Measurements from ENCODE around the gene FAM13B. TPM values are rescaled to one million over a fixed set of nuclear protein-coding genes. Genes with fewer than 3 reads are reported as not detected.

FAM13B gene
- polyA plus RNA-seq, 2 of the 4 experiments (the other 2 are of a cell fraction) = 14.9 to 15.1 TPM

DNA sequence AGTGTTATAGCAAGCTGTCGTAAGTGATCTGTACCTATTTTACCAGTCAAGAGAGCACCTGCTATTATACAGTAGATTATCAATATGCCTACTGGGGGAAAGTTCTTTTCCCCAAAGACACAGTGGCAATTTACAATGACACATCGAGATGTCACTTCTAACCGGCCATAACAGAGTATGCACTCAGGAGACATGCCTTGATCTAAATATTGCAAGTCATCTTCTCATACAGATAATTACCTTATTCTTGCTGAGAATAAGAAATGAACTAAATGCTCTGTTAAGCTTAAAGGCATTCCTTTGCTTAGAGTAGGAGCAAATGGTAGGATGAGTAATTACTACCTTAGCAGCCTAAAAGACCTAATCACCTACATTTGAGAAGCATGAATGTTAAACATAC, 72.1 kb downstream of the FAM13B start:
- ChIA-PET POLR2A (no interaction called here), CTCF (interaction anchor here (0.9 to 1.2 kb wide), 3 partner anchors 75 to 182 kb away, joined by 3 to 4 read pairs (median 3); no protein-coding TSS in a partner anchor)
- no peak overlapping the region for H3K4me2 ChIP-seq
- no peaks in the 10 kb centered on the region for H3K4me1 ChIP-seq
- H3K9me3 ChIP-seq = no peaks in the 10 kb centered on the region
- no peak for DNase-seq (ENCODE audit: low read depth in 1 of 2, low spot score in 1 of 2)
- 86% methylated on average over 3 of the region's 3 CpGs for WGBS (ENCODE audit: missing lambda C conversion rate)
- no peak overlapping the region for H3K27ac ChIP-seq
- FAIRE-seq = no peak
- no peak for ATAC-seq
- H3K4me3 ChIP-seq = no peak overlapping the region
- TF ChIP-seq NFE2L2 (conservative IDR thresholded peaks at IDR 0.05; ENCODE audit: low read length) (peak; percentile 88), MAFK (IDR thresholded peaks at IDR 0.05; ENCODE audit: partially characterized antibody) (peak; percentile 37)
- TF ChIP-seq, protein P1, sequence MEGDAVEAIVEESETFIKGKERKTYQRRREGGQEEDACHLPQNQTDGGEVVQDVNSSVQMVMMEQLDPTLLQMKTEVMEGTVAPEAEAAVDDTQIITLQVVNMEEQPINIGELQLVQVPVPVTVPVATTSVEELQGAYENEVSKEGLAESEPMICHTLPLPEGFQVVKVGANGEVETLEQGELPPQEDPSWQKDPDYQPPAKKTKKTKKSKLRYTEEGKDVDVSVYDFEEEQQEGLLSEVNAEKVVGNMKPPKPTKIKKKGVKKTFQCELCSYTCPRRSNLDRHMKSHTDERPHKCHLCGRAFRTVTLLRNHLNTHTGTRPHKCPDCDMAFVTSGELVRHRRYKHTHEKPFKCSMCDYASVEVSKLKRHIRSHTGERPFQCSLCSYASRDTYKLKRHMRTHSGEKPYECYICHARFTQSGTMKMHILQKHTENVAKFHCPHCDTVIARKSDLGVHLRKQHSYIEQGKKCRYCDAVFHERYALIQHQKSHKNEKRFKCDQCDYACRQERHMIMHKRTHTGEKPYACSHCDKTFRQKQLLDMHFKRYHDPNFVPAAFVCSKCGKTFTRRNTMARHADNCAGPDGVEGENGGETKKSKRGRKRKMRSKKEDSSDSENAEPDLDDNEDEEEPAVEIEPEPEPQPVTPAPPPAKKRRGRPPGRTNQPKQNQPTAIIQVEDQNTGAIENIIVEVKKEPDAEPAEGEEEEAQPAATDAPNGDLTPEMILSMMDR (IDR thresholded peaks at IDR 0.05) = no peak

DNA sequence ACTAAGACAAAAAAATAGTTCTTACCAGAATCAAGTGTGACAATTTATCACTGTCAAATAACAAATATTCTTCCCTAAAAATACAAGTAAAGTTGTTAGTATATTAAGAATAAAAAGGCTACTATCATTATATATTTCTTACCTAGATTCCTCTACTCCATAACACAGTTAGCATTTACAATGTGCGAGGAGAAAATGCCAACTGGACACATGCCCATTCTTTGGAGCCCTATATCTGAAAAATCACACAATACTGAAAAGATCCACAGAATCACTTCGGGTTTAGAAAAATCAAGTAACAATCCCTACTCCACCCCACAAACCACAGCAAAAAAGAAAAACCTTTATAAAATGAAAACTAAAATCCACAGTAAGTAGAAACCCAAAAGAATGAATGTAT, 72.7 kb downstream of the FAM13B start:
- 81% methylated on average over 2 of the region's 2 CpGs for WGBS (ENCODE audit: missing lambda C conversion rate)
- no peak overlapping the region for H3K27ac ChIP-seq
- CTCF ChIA-PET = interaction anchor here (1.2 kb wide), 1 partner anchor 75 kb away, joined by 3 read pairs; no protein-coding TSS in a partner anchor
- ATAC-seq (no peak), DNase-seq (ENCODE audit: low read depth in 1 of 2, low spot score in 1 of 2) (no peak), FAIRE-seq (no peak)
- no peak overlapping the region for H3K4me2 ChIP-seq
- TF ChIP-seq EHMT2 (IDR thresholded peaks at IDR 0.05; ENCODE audit: low read depth) (no peak), RAD21 (conservative IDR thresholded peaks at IDR 0.05 in 1 of 2, IDR thresholded peaks at IDR 0.05 in 1 of 2) (no peak), HOXA7 (CRISPR knock-in tag; IDR thresholded peaks at IDR 0.05) (no peak), FOSL2 (IDR thresholded peaks at IDR 0.05) (no peak), FOSL2 (CRISPR knock-in tag; IDR thresholded peaks at IDR 0.05) (no peak), CHD2 (IDR thresholded peaks at IDR 0.05; ENCODE audit: low read length, partially characterized antibody) (no peak), EHF (CRISPR knock-in tag; IDR thresholded peaks at IDR 0.05) (no peak), RNF2 (IDR thresholded peaks at IDR 0.05; ENCODE audit: borderline replicate concordance, low read depth) (no peak), RARB (CRISPR knock-in tag; IDR thresholded peaks at IDR 0.05) (no peak), MYC (IDR thresholded peaks at IDR 0.05; ENCODE audit: borderline replicate concordance, low read length) (no peak), ZC3H11A (IDR thresholded peaks at IDR 0.05) (no peak), MAZ (IDR thresholded peaks at IDR 0.05; ENCODE audit: borderline replicate concordance, low read depth, low read length) (no peak), TFCP2L1 (CRISPR knock-in tag; IDR thresholded peaks at IDR 0.05) (no peak), KDM1A (IDR thresholded peaks at IDR 0.05; ENCODE audit: low read depth) (no peak), RCOR1 (IDR thresholded peaks at IDR 0.05; ENCODE audit: low read depth, low read length) (no peak)
- TF ChIP-seq, protein P2, sequence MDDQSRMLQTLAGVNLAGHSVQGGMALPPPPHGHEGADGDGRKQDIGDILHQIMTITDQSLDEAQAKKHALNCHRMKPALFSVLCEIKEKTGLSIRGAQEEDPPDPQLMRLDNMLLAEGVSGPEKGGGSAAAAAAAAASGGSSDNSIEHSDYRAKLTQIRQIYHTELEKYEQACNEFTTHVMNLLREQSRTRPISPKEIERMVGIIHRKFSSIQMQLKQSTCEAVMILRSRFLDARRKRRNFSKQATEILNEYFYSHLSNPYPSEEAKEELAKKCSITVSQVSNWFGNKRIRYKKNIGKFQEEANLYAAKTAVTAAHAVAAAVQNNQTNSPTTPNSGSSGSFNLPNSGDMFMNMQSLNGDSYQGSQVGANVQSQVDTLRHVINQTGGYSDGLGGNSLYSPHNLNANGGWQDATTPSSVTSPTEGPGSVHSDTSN (IDR thresholded peaks at IDR 0.05) = no peak
- TF ChIP-seq, protein P3, sequence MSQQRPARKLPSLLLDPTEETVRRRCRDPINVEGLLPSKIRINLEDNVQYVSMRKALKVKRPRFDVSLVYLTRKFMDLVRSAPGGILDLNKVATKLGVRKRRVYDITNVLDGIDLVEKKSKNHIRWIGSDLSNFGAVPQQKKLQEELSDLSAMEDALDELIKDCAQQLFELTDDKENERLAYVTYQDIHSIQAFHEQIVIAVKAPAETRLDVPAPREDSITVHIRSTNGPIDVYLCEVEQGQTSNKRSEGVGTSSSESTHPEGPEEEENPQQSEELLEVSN (IDR thresholded peaks at IDR 0.05; ENCODE audit: borderline replicate concordance, low read depth) = no peak
- peaks cover under 1% of the 10 kb centered on the region; the same call in 2 of the 3 replicates for H3K4me1 ChIP-seq
- H3K9me3 ChIP-seq = no peaks in the 10 kb centered on the region
- H3K4me3 ChIP-seq = no peak overlapping the region
- POLR2A ChIA-PET = no interaction called here

DNA sequence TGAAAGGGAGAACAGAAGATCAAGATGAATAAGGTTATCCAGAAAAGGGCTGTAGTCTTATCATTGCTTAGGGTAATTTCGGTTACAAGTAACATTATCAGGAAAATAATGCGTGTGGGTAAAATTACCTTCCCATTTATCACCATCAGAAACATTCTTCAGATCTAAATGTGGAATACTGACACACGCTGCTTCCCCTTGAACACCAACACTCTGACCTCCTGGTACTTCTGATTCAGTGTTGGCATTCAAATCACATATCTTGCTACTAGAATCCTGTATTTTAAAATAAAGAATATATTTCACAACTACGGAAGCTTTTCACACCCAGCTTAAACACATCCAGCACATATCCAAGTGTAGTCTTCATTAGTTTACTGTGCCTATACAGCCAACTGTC, 73.4 kb downstream of the FAM13B start:
- ChIA-PET CTCF (interaction anchor here (1.0 kb wide), 1 partner anchor 15 kb away, joined by 3 read pairs; no protein-coding TSS in a partner anchor), POLR2A (no interaction called here)
- Histone ChIP-seq H3K4me2 (no peak overlapping the region), H3K4me3 (no peak overlapping the region), H3K9me3 (no peaks in the 10 kb centered on the region), H3K27ac (no peak overlapping the region), H3K4me1 (peaks cover 7% of the 10 kb centered on the region)
- TF ChIP-seq RCOR1 (IDR thresholded peaks at IDR 0.05; ENCODE audit: low read depth, low read length) (no peak), EP300 (IDR thresholded peaks at IDR 0.05) (no peak), CBX2 (IDR thresholded peaks at IDR 0.05; ENCODE audit: borderline replicate concordance, low read depth) (no peak), HEYL (CRISPR knock-in tag; IDR thresholded peaks at IDR 0.05) (no peak), CHD2 (IDR thresholded peaks at IDR 0.05; ENCODE audit: low read length, partially characterized antibody) (no peak)
- TF ChIP-seq, protein P4, sequence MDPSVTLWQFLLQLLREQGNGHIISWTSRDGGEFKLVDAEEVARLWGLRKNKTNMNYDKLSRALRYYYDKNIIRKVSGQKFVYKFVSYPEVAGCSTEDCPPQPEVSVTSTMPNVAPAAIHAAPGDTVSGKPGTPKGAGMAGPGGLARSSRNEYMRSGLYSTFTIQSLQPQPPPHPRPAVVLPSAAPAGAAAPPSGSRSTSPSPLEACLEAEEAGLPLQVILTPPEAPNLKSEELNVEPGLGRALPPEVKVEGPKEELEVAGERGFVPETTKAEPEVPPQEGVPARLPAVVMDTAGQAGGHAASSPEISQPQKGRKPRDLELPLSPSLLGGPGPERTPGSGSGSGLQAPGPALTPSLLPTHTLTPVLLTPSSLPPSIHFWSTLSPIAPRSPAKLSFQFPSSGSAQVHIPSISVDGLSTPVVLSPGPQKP (IDR thresholded peaks at IDR 0.05; ENCODE audit: low read depth, low read length) = no peak
- TF ChIP-seq, protein P3 (IDR thresholded peaks at IDR 0.05; ENCODE audit: borderline replicate concordance, low read depth) = no peak
- no peak for ATAC-seq
- no peak for FAIRE-seq
- no peak for DNase-seq (ENCODE audit: low read depth in 1 of 2, low spot score in 1 of 2)
- WGBS (ENCODE audit: missing lambda C conversion rate) = 93% methylated on average over 4 of the region's 4 CpGs

Data from A549 (cell line).